PC-9 (cell line): ENCODE results near the gene SYT2. TPM values are rescaled to one million over a fixed set of nuclear protein-coding genes. Genes with fewer than 3 reads are reported as not detected.
A peak's percentile ranks its signal among the peaks of the same experiment; 100 is the strongest.

ENCODE experiments used
- Bru-seq: library from RNA; stranded (reverse); fragments of 400-500 nt; gene quantifications from one replicate; lab custom pipeline; 2021; lab: Mats Ljungman, UMichigan
- BruChase-seq, 2 experiments: library from RNA; stranded (reverse); fragments of 400-500 nt; gene quantifications; one replicate each; lab custom pipeline; 2021; lab: Mats Ljungman, UMichigan
- BruUV-seq: library from RNA; stranded (reverse); fragments of 400-500 nt; replicated peaks from 2 replicates; lab custom pipeline; 2021; lab: Mats Ljungman, UMichigan
- CTCF ChIA-PET: fragments of 300-600 bp; sonication (Branson Sonifier 250); formaldehyde crosslinking; loops from one replicate; lab custom pipeline; 2022; ENCODE audit warnings: antibody characterized with exemption; lab: Charles Lee
- POLR2A ChIA-PET: fragments of 300-600 bp; sonication (Branson Sonifier 250); formaldehyde crosslinking; loops from one replicate; lab custom pipeline; 2022; ENCODE audit warnings: antibody characterized with exemption; ENCODE audit not compliant: unreplicated experiment; lab: Charles Lee
- DNase-seq, 2 experiments: peaks; one replicate each; pipeline versions ENCODE4 v3.0.0 to v3.0.0-alpha.2; 2015 to 2022; ENCODE audit warnings: mixed read lengths in 1 of 2
- H2AFZ ChIP-seq: fragments of 200-600 bp; sonication (generic); 2 replicates; pipeline ENCODE4 v1.8.1; 2017; ENCODE audit warnings: antibody characterized with exemption
- H3F3A ChIP-seq: fragments of 200-600 bp; sonication (generic); 2 replicates; pipeline ENCODE4 v1.8.1; 2017; ENCODE audit warnings: antibody characterized with exemption, mild to moderate bottlenecking, low read depth; ENCODE audit not compliant: insufficient read depth
- H3K27ac ChIP-seq: fragments of 200-600 bp; sonication (generic); 2 replicates; pipeline ENCODE4 v1.6.1; 2016; ENCODE audit warnings: mixed run types
- H3K27me3 ChIP-seq: fragments of 200-600 bp; sonication (generic); 2 replicates; pipeline ENCODE4 v1.6.1; 2016; ENCODE audit warnings: low read depth, mixed run types; ENCODE audit not compliant: insufficient read depth
- H3K36me3 ChIP-seq: fragments of 200-600 bp; sonication (generic); 2 replicates; pipeline ENCODE4 v1.6.1; 2016; ENCODE audit warnings: low read depth, mixed run types
- H3K4me1 ChIP-seq: fragments of 200-600 bp; sonication (generic); replicated peaks from 2 replicates; pipeline ENCODE4 v1.6.1; 2016; ENCODE audit warnings: mixed run types; ENCODE audit not compliant: insufficient read depth
- H3K4me2 ChIP-seq: fragments of 200-600 bp; sonication (generic); 2 replicates; pipeline ENCODE4 v1.6.1; 2017; ENCODE audit warnings: mixed run types
- H3K4me3 ChIP-seq: fragments of 200-600 bp; sonication (generic); 2 replicates; pipeline ENCODE4 v1.6.1; 2016; ENCODE audit warnings: mixed run types
- H3K79me2 ChIP-seq: fragments of 200-600 bp; sonication (generic); 2 replicates; pipeline ENCODE4 v1.6.1; 2017; ENCODE audit warnings: low read depth, mixed run types
- H3K9me2 ChIP-seq: fragments of 200-600 bp; sonication (generic); 2 replicates; pipeline ENCODE4 v1.8.1; 2017; ENCODE audit warnings: mild to moderate bottlenecking; ENCODE audit not compliant: insufficient read depth
- H3K9me3 ChIP-seq: fragments of 200-600 bp; sonication (generic); 2 replicates; pipeline ENCODE4 v1.8.1; 2016; ENCODE audit warnings: low read depth; ENCODE audit not compliant: insufficient read depth
- H4K20me1 ChIP-seq: fragments of 200-600 bp; sonication (generic); 2 replicates; pipeline ENCODE4 v1.8.1; 2017; ENCODE audit not compliant: insufficient read depth
- EZH2 ChIP-seq: fragments of 200-600 bp; sonication (generic); IDR thresholded peaks from 2 replicates; pipeline ENCODE4 v1.8.0; 2017; ENCODE audit warnings: antibody characterized with exemption, low read depth
- intact Hi-C: fragments of 100-400 bp; cut with micrococcal nuclease; formaldehyde crosslinking; loops from one replicate; pipeline ENCODE4 v1.10.0; 2022; ENCODE audit not compliant: unreplicated experiment
- long read RNA-seq: library from polyadenylated mRNA; stranded (forward); transcript quantifications from one replicate; pipeline ENCODE4 v2.0.0, GENCODE V29; 2022
- total RNA-seq: library from RNA; stranded (reverse); gene quantifications from 2 replicates; pipeline ENCODE4 v1.2.3, GENCODE V29; 2021
- TF ChIP-seq, protein P1 (sequence below): fragments of 200-600 bp; sonication (generic); conservative IDR thresholded peaks from 2 replicates; pipeline ENCODE4 v1.6.1; 2017; ENCODE audit warnings: mixed run types, antibody characterized with exemption, mild to moderate bottlenecking, moderate library complexity

Gene SYT2
- total RNA-seq (0.07 TPM in 1 of 2 replicates, not detected in the other), Bru-seq, nascent RNA (percentile 6 among the genes with signal in this experiment), BruChase-seq, experiment 1, labeled RNA remaining after a 2-hour chase (percentile 4 among the genes with signal in this experiment), BruChase-seq, experiment 2, labeled RNA remaining after a 6-hour chase (percentile 3 among the genes with signal in this experiment)
- long read RNA-seq, partial matches to known transcripts = 0 of 1 reads
- long read RNA-seq, other reads (novel, unspliced or antisense) = 1 of 1 reads

DNA sequence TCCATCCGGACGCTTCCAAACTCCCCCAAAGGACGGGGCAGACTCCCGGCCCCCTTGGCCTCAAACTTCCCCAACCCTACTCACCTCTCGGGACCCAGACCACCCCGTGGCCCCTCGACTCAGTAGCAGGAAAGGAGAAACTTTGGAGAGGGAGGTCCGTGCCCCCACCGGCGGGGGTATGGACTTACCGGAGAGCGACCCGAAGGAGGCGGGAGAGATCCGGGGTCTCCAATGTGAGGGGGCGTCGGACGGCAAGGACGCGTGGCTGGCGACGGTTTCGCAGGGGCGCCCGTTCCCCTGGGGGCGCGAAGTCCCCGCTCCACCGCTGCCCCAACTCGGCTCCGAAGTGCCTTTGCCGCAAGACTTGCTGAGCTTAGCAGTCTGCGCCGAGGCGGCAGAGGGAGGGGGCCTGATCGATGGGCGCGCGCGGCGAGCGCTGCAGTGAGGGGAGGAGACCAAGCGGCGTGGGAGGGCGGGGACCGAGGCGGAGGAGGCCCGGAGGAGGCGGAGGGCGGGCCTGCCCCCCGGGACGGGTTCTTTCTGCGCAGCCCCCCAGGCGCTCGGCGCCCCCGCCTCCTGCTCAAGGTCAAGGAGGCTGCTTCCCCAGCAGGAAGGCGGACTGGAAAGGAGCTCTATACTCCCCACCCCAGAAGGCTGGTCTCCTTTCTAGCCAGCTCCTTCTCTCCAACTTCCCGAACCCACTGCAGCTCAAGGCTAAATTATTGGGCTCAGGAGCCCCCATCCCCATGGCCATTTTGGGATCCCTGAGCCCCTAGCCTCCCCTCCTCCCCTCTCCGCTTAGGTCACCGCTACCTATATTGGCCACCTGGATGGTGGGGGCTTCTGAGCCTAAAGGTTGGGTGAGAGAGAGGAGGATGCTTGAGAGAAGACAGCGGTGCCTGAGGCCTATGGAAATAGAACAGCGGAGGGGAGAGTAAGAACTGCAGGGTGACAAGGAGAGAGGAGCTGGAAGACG, at the start of gene SYT2:
TSS of gene SYT2 (minus strand) at position 385 of the 976 bp plus-strand sequence. CDS start 104,682 bp downstream, outside the sequence.
- Histone ChIP-seq H3K27me3 (peaks cover 64% of the 10 kb centered on the region), H3K4me1 (peaks cover 6% of the 10 kb centered on the region; the same call in 1 of the 2 replicates), H2AFZ (no peak within 1 kb of the TSS), H3K9me2 (no peaks in the 10 kb centered on the region), H3F3A (peaks cover 16% of the 10 kb centered on the region; the same call in 1 of the 2 replicates), H3K79me2 (no peaks in the 10 kb centered on the region), H3K4me3 (no peak within 1 kb of the TSS), H3K36me3 (no peaks in the 10 kb centered on the region), H3K9me3 (no peaks in the 10 kb centered on the region), H3K27ac (no peak within 1 kb of the TSS), H4K20me1 (no peaks in the 10 kb centered on the region), H3K4me2 (no peak within 1 kb of the TSS)
- DNase-seq = no peak
- ChIA-PET POLR2A (no interaction called here), CTCF (no interaction called here)
- TF ChIP-seq, protein P1, sequence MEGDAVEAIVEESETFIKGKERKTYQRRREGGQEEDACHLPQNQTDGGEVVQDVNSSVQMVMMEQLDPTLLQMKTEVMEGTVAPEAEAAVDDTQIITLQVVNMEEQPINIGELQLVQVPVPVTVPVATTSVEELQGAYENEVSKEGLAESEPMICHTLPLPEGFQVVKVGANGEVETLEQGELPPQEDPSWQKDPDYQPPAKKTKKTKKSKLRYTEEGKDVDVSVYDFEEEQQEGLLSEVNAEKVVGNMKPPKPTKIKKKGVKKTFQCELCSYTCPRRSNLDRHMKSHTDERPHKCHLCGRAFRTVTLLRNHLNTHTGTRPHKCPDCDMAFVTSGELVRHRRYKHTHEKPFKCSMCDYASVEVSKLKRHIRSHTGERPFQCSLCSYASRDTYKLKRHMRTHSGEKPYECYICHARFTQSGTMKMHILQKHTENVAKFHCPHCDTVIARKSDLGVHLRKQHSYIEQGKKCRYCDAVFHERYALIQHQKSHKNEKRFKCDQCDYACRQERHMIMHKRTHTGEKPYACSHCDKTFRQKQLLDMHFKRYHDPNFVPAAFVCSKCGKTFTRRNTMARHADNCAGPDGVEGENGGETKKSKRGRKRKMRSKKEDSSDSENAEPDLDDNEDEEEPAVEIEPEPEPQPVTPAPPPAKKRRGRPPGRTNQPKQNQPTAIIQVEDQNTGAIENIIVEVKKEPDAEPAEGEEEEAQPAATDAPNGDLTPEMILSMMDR = no peak
- no peak for TF ChIP-seq EZH2
- intact Hi-C loops = no loop called here
- BruUV-seq = no TSS peak

DNA sequence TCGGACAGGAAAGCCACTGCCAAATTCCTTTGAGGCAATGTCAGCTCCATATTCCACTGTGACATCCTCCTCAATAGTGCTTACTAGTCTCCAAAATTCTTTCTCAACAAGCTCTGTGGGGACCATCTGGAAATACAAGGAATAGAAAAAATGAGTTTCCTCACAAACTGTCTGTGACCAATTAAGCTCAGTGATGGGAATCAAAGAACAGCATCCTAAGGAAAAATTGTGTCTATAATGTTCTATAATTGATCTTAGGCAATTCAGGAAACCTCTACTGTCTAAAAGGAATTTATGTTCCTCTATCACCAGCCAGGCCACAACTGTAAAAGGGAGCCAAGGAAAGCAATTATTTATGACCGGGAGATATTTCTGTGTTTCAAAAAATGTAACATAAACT, 46.1 kb upstream of the SYT2 start:
- H3K79me2 ChIP-seq = no peaks in the 10 kb centered on the region
- CTCF ChIA-PET = no interaction called here
- H3K4me3 ChIP-seq = no peak overlapping the region
- no peak for TF ChIP-seq EZH2
- TF ChIP-seq, protein P1 = no peak
- H4K20me1 ChIP-seq = peaks cover 8% of the 10 kb centered on the region
- H3K36me3 ChIP-seq = peaks cover 66% of the 10 kb centered on the region
- no peaks in the 10 kb centered on the region for H3K9me2 ChIP-seq
- no peaks in the 10 kb centered on the region for H3K9me3 ChIP-seq
- intact Hi-C loops = loop anchor here (10.0 kb wide), 1 partner anchor 238 kb away; no protein-coding TSS in a partner anchor
- no peaks in the 10 kb centered on the region for H3K27me3 ChIP-seq
- H3K4me2 ChIP-seq = no peak overlapping the region
- no TSS peak for BruUV-seq
- H2AFZ ChIP-seq = no peak overlapping the region
- H3K27ac ChIP-seq = no peak overlapping the region
- POLR2A ChIA-PET = no interaction called here
- H3F3A ChIP-seq = peaks cover 17% of the 10 kb centered on the region
- DNase-seq = no peak
- no peaks in the 10 kb centered on the region for H3K4me1 ChIP-seq

GRCh38 chr1:202754293-202754692, 44.0 kb upstream of the SYT2 start:
- Histone ChIP-seq H3K4me2 (no peak overlapping the region), H3K36me3 (peaks cover 54% of the 10 kb centered on the region), H4K20me1 (peaks cover 7% of the 10 kb centered on the region), H3K4me3 (no peak overlapping the region), H3K27me3 (no peaks in the 10 kb centered on the region), H2AFZ (no peak overlapping the region), H3F3A (peaks cover 17% of the 10 kb centered on the region), H3K27ac (no peak overlapping the region), H3K4me1 (no peaks in the 10 kb centered on the region), H3K9me2 (no peaks in the 10 kb centered on the region), H3K9me3 (no peaks in the 10 kb centered on the region), H3K79me2 (no peaks in the 10 kb centered on the region)
- CTCF ChIA-PET = no interaction called here
- intact Hi-C loops = loop anchor here (10.0 kb wide), 1 partner anchor 241 kb away; no protein-coding TSS in a partner anchor
- TF ChIP-seq, protein P1 = no peak
- no peak for TF ChIP-seq EZH2
- no TSS peak for BruUV-seq
- POLR2A ChIA-PET = no interaction called here
- DNase-seq = no peak
